Neural cell (in vitro differentiated cells): ENCODE measurements around the gene ASCC2. TPM values are rescaled to one million over a fixed set of nuclear protein-coding genes. Genes with fewer than 3 reads are reported as not detected.

Experiments used
- H2AFZ ChIP-seq: fragments of 200-600, 300-800 bp; sonication (generic), shearing (Covaris generic); 2 replicates; pipeline ENCODE4 v1.6.0; 2014; ENCODE audit warnings: low read depth, mild to moderate bottlenecking, antibody characterized with exemption, low read length, moderate library complexity
- H3F3A ChIP-seq: fragments of 200-600 bp; shearing (Covaris generic); 2 replicates; pipeline ENCODE4 v1.6.1; 2016; ENCODE audit warnings: mild to moderate bottlenecking, moderate library complexity, mixed read lengths, antibody characterized with exemption, low read length; ENCODE audit not compliant: insufficient read depth, poor library complexity, severe bottlenecking
- H3K27ac ChIP-seq: fragments of 200-600, 300-800 bp; sonication (generic), shearing (Covaris generic); 2 replicates; pipeline ENCODE4 v1.5.1; 2014; ENCODE audit warnings: mild to moderate bottlenecking, low read length, moderate library complexity
- H3K27me3 ChIP-seq: fragments of 300-800, 200-600 bp; sonication (generic), shearing (Covaris generic); 2 replicates; pipeline ENCODE4 v1.6.0; 2014; ENCODE audit warnings: mild to moderate bottlenecking, low read depth, low read length, moderate library complexity; ENCODE audit not compliant: insufficient read depth
- H3K36me3 ChIP-seq: fragments of 300-800, 200-600 bp; sonication (generic), shearing (Covaris generic); 2 replicates; pipeline ENCODE4 v1.5.1; 2014; ENCODE audit warnings: mild to moderate bottlenecking, antibody characterized with exemption, low read length, moderate library complexity; ENCODE audit not compliant: insufficient read depth
- H3K4me2 ChIP-seq: fragments of 300-800, 200-600 bp; sonication (generic), shearing (Covaris generic); 2 replicates; pipeline ENCODE4 v1.6.0; 2014; ENCODE audit warnings: mild to moderate bottlenecking, low read length
- H3K4me3 ChIP-seq: fragments of 300-800, 200-600 bp; sonication (generic), shearing (Covaris generic); 2 replicates; pipeline ENCODE4 v1.5.1; 2014; ENCODE audit warnings: mild to moderate bottlenecking, low read length, moderate library complexity
- H3K79me2 ChIP-seq: fragments of 200-600 bp; shearing (Covaris generic); replicated peaks from 2 replicates; pipeline ENCODE4 v1.6.0; 2014; ENCODE audit warnings: mild to moderate bottlenecking, low read length, moderate library complexity; ENCODE audit not compliant: insufficient read depth
- H3K9ac ChIP-seq: fragments of 300-800, 200-600 bp; sonication (generic), shearing (Covaris generic); 2 replicates; pipeline ENCODE4 v1.6.1; 2016; ENCODE audit warnings: mild to moderate bottlenecking, low read length, mixed read lengths
- H3K9me2 ChIP-seq: fragments of 200-600 bp; shearing (Covaris generic); 2 replicates; pipeline ENCODE4 v1.6.1; 2016; ENCODE audit warnings: mild to moderate bottlenecking, low read length, mixed read lengths; ENCODE audit not compliant: insufficient read depth
- H3K9me3 ChIP-seq: fragments of 200-600, 300-800 bp; sonication (generic), shearing (Covaris generic); 2 replicates; pipeline ENCODE4 v1.6.1; 2016; ENCODE audit warnings: mild to moderate bottlenecking, mixed run types, low read length, moderate library complexity, mixed read lengths
- H4K20me1 ChIP-seq: fragments of 200-600 bp; shearing (Covaris generic); 2 replicates; pipeline ENCODE4 v1.6.1; 2016; ENCODE audit warnings: mild to moderate bottlenecking, mixed run types; ENCODE audit not compliant: insufficient read depth
- CTCF ChIP-seq: fragments of 450-650 bp; IDR thresholded peaks from 2 replicates; pipeline ENCODE4 v1.5.1; 2014; ENCODE audit warnings: antibody characterized with exemption, mild to moderate bottlenecking, moderate library complexity; ENCODE audit not compliant: poor library complexity, severe bottlenecking
- EP300 ChIP-seq: fragments of 450-650 bp; conservative IDR thresholded peaks from 2 replicates; pipeline ENCODE4 v1.6.1; 2014; ENCODE audit warnings: antibody characterized with exemption, mild to moderate bottlenecking, moderate library complexity; ENCODE audit not compliant: poor library complexity, severe bottlenecking
- EZH2 ChIP-seq: fragments of 200-600, 300-800 bp; shearing (Covaris generic), sonication (generic); IDR thresholded peaks from 2 replicates; pipeline ENCODE4 v1.6.1; 2014; ENCODE audit warnings: antibody characterized with exemption, low read length, borderline replicate concordance, mild to moderate bottlenecking; ENCODE audit not compliant: insufficient read depth, poor library complexity, severe bottlenecking
- MXI1 ChIP-seq: fragments of 450-650 bp; conservative IDR thresholded peaks from 2 replicates; pipeline ENCODE4 v1.6.1; 2014; ENCODE audit warnings: antibody characterized with exemption, mild to moderate bottlenecking; ENCODE audit not compliant: poor library complexity, severe bottlenecking
- POLR2AphosphoS5 ChIP-seq: IDR thresholded peaks from 2 replicates; pipeline ENCODE4 v1.6.1; 2012
- RAD21 ChIP-seq: fragments of 450-650 bp; conservative IDR thresholded peaks from 2 replicates; pipeline ENCODE4 v1.6.1; 2014; ENCODE audit warnings: antibody characterized with exemption, mild to moderate bottlenecking, moderate library complexity
- REST ChIP-seq: IDR thresholded peaks from 2 replicates; pipeline ENCODE4 v1.6.1; 2012; ENCODE audit warnings: borderline replicate concordance
- SMC3 ChIP-seq: fragments of 450-650 bp; conservative IDR thresholded peaks from 2 replicates; pipeline ENCODE4 v1.6.1; 2014; ENCODE audit warnings: antibody characterized with exemption, mild to moderate bottlenecking, moderate library complexity; ENCODE audit not compliant: poor library complexity
- TAF1 ChIP-seq: IDR thresholded peaks from 2 replicates; pipeline ENCODE4 v1.6.1; 2012; ENCODE audit warnings: low read depth
- polyA plus RNA-seq: library from polyadenylated mRNA; depleted of rRNA; stranded (reverse); fragments of >200 nt; gene quantifications from 2 replicates; pipeline ENCODE4 v1.2.3, GENCODE V29; 2014

The ASCC2 gene
- polyA plus RNA-seq, 1 donor from 2014 or later, result 26.2 TPM

- Histone ChIP-seq H3K27me3 (no peaks in the 10 kb centered on the region), H3K27ac (no peak overlapping the region), H3F3A (no peaks in the 10 kb centered on the region), H3K9me3 (no peaks in the 10 kb centered on the region), H3K79me2 (no peaks in the 10 kb centered on the region), H3K9ac (no peak overlapping the region), H3K9me2 (no peaks in the 10 kb centered on the region), H2AFZ (no peak overlapping the region), H3K4me2 (no peak overlapping the region), H4K20me1 (no peaks in the 10 kb centered on the region), H3K4me3 (no peak overlapping the region), H3K36me3 (peaks cover 22% of the 10 kb centered on the region)
- TF ChIP-seq CTCF, result no peak
Measured at GRCh38 chr22:29811377-29811776, 26.7 kb downstream of the ASCC2 start.

- H3K27ac ChIP-seq, result no peak overlapping the region
- no peak for TF ChIP-seq SMC3
- TF ChIP-seq EZH2, result no peak
- TF ChIP-seq TAF1, result no peak
- TF ChIP-seq MXI1, result no peak
- no peak for TF ChIP-seq CTCF
- no peak for TF ChIP-seq RAD21
- H3K9ac ChIP-seq, result no peak overlapping the region
- no peak overlapping the region for H2AFZ ChIP-seq
- H3K9me3 ChIP-seq, result no peaks in the 10 kb centered on the region
- no peaks in the 10 kb centered on the region for H3K79me2 ChIP-seq
- no peaks in the 10 kb centered on the region for H3K9me2 ChIP-seq
- H3K27me3 ChIP-seq, result no peaks in the 10 kb centered on the region
- H3K4me2 ChIP-seq, result no peak overlapping the region
- no peak overlapping the region for H3K4me3 ChIP-seq
- H3F3A ChIP-seq, result no peaks in the 10 kb centered on the region
- H3K36me3 ChIP-seq, result peaks cover 17% of the 10 kb centered on the region
- H4K20me1 ChIP-seq, result no peaks in the 10 kb centered on the region
Measured at GRCh38 chr22:29810216-29810615, 27.9 kb downstream of the ASCC2 start.

- H4K20me1 ChIP-seq, result no peaks in the 10 kb centered on the region
- no peak overlapping the region for H3K27ac ChIP-seq
- no peaks in the 10 kb centered on the region for H3K9me3 ChIP-seq
- TF ChIP-seq TAF1, result no peak
- TF ChIP-seq EZH2, result no peak
- no peak for TF ChIP-seq REST
- no peak for TF ChIP-seq POLR2AphosphoS5
- no peak for TF ChIP-seq SMC3
- TF ChIP-seq RAD21, result no peak
- TF ChIP-seq CTCF, result no peak
- no peak for TF ChIP-seq EP300
- TF ChIP-seq MXI1, result no peak
- H3K4me2 ChIP-seq, result no peak overlapping the region
- no peak overlapping the region for H3K9ac ChIP-seq
- no peaks in the 10 kb centered on the region for H3F3A ChIP-seq
- H3K79me2 ChIP-seq, result no peaks in the 10 kb centered on the region
- no peaks in the 10 kb centered on the region for H3K9me2 ChIP-seq
- no peak overlapping the region for H3K4me3 ChIP-seq
- H3K27me3 ChIP-seq, result no peaks in the 10 kb centered on the region
- no peak overlapping the region for H2AFZ ChIP-seq
- peaks cover 9% of the 10 kb centered on the region for H3K36me3 ChIP-seq
Measured at GRCh38 chr22:29806196-29806595, 31.9 kb downstream of the ASCC2 start.
